A549 (cell line): ENCODE measurements around the gene SHISAL2A. TPM values are rescaled to one million over a fixed set of nuclear protein-coding genes. Genes with fewer than 3 reads are reported as not detected.

Source experiments
- ATAC-seq, 2 experiments: fragments of 200-7000 bp in 1 of 2; fragments of >200 bp in 1 of 2; cut with Nextera tagmentation in 1 of 2; cut with Tn5 transposase in 1 of 2; 3 replicates each; pipeline versions ENCODE4 v1.8.0 to v1.9.1; 2018 to 2020; ENCODE audit warnings: mild to moderate bottlenecking in 1 of 2, moderate library complexity in 1 of 2
- CTCF ChIA-PET: fragments of 300-600 bp; sonication (Branson Sonifier 250); formaldehyde crosslinking; extraction: SDS; loops from one replicate; lab custom pipeline; 2021; ENCODE audit warnings: antibody characterized with exemption, inconsistent platforms; lab: Yijun Ruan, JAX
- POLR2A ChIA-PET: fragments of 350-600 bp; formaldehyde crosslinking; extraction: SDS; loops from one replicate; lab custom pipeline; 2021; ENCODE audit warnings: antibody characterized with exemption, inconsistent platforms; lab: Yijun Ruan, JAX
- DNase-seq, 2 experiments: peaks; one replicate each; pipeline versions ENCODE4 v3.0.0 to v3.0.0-alpha.2; 2011 to 2016; ENCODE audit warnings: low read depth in 1 of 2, low spot score in 1 of 2
- FAIRE-seq: peaks from 2 replicates; lab custom pipeline; 2011; peaks lifted over from hg19 to GRCh38; lab: Jason Lieb, UNC
- H3K27ac ChIP-seq, 2 experiments: fragments of >200 bp; sonication (Bioruptor Twin); formaldehyde crosslinking; 3 replicates each; pipeline ENCODE4 v1.5.1; 2016 to 2017
- H3K4me1 ChIP-seq: fragments of >200 bp; sonication (Bioruptor Twin); formaldehyde crosslinking; 3 replicates; pipeline ENCODE4 v1.6.1; 2016
- H3K4me2 ChIP-seq: fragments of >200 bp; sonication (Bioruptor Twin); formaldehyde crosslinking; 3 replicates; pipeline ENCODE4 v1.6.1; 2016
- H3K4me3 ChIP-seq: fragments of >200 bp; sonication (Bioruptor Twin); formaldehyde crosslinking; 3 replicates; pipeline ENCODE4 v1.5.1; 2016
- H3K9me3 ChIP-seq: fragments of >200 bp; sonication (Bioruptor Twin); formaldehyde crosslinking; 3 replicates; pipeline ENCODE4 v1.6.1; 2016
- EP300 ChIP-seq, 2 experiments: fragments of >200 bp; sonication (Bioruptor Twin); formaldehyde crosslinking; IDR thresholded peaks; 2 replicates in 1 of 2; 3 replicates in 1 of 2; pipeline ENCODE4 v1.6.1; 2016 to 2017
- ESRRA ChIP-seq: fragments of 150-350 bp; IDR thresholded peaks from 2 replicates; pipeline ENCODE4 v1.6.1; 2014; ENCODE audit warnings: mild to moderate bottlenecking, low read length, borderline replicate concordance
- FOSL2 ChIP-seq, 2 experiments: fragments of 450-650 bp in 1 of 2; fragments of >200 bp in 1 of 2; sonication (Bioruptor Twin) in 1 of 2; formaldehyde crosslinking; IDR thresholded peaks; 2 replicates each; pipeline versions ENCODE4 v1.5.0 to v1.6.1; 2016 to 2020; ENCODE audit warnings: mild to moderate bottlenecking in 1 of 2, moderate library complexity in 1 of 2
- HDAC2 ChIP-seq: fragments of 200-600 bp; sonication (generic); IDR thresholded peaks from 2 replicates; pipeline ENCODE4 v1.6.1; 2016
- HOXA7 ChIP-seq: fragments of 250-450 bp; sonication (Bioruptor Pico); IDR thresholded peaks from 2 replicates; pipeline ENCODE4 v1.5.0; 2020; ENCODE audit warnings: mild to moderate bottlenecking, moderate library complexity
- HOXB5 ChIP-seq: fragments of 250-450 bp; sonication (Bioruptor Pico); IDR thresholded peaks from 2 replicates; pipeline ENCODE4 v1.5.0; 2020; ENCODE audit warnings: mild to moderate bottlenecking, moderate library complexity
- POLR2A ChIP-seq: IDR thresholded peaks from 2 replicates; pipeline ENCODE4 v1.6.1; 2012; ENCODE audit warnings: mild to moderate bottlenecking, low read length
- POLR2AphosphoS2 ChIP-seq: conservative IDR thresholded peaks from 2 replicates; pipeline ENCODE4 v1.6.1; 2012; ENCODE audit warnings: low read length, improper control_type of control experiment, inconsistent platforms
- ZSCAN20 ChIP-seq: fragments of 250-450 bp; sonication (Bioruptor Pico); IDR thresholded peaks from 2 replicates; pipeline ENCODE4 v1.8.0; 2022; ENCODE audit warnings: mild to moderate bottlenecking, moderate library complexity
- WGBS: methylation state at CpG from one replicate; pipeline ENCODE4 v1.1.6; 2017; ENCODE audit errors: missing lambda C conversion rate; 5-methylcytosine and 5-hydroxymethylcytosine counted together
- polyA plus RNA-seq, 4 experiments: library from polyadenylated mRNA; depleted of rRNA in 3 of 4; stranded (reverse); fragments of >200 nt; fragmentation: RNase III in 1 of 4; extraction: RNeasy Plus Mini Kit Qiagen cat#74134 plus additional on column Dnase treatment in 1 of 4; gene quantifications; 2 replicates in 3 of 4; 3 replicates in 1 of 4; pipeline ENCODE4 v1.2.3, GENCODE V29; 2011 to 2017
- TF ChIP-seq, protein P1 (sequence below): IDR thresholded peaks from 2 replicates; pipeline ENCODE4 v1.6.1; 2012
- TF ChIP-seq, protein P2 (sequence below): fragments of >200 bp; sonication (Bioruptor Twin); formaldehyde crosslinking; IDR thresholded peaks from 3 replicates; pipeline ENCODE4 v1.6.1; 2016
- TF ChIP-seq, protein P3 (sequence below): fragments of 450-650 bp; IDR thresholded peaks from 2 replicates; pipeline ENCODE4 v1.6.1; 2014; ENCODE audit warnings: antibody characterized with exemption

Gene SHISAL2A
- polyA plus RNA-seq, 2 of the 4 experiments (the other 2 are of a cell fraction): not detected

DNA sequence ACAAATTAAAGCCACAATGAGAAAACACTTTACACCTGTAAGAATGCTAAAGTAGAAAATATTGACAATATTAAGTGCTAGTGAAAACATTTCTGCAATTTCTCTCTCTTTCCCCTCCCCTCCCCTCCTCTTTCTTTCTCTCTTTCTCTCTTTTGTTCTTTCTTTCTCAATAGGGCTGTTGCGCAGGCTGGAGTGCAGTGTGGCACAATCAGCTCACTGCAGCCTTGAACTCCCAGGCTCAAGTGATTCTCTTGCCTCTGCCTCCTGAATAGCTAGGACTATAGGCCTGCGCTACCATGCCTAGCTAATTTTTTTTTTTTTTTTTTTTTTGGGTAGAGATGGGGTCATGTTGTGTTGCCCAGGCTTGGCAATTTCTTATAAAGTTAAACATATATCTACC lies 5.9 kb upstream of the SHISAL2A start:
- POLR2A ChIA-PET: no interaction called here

DNA sequence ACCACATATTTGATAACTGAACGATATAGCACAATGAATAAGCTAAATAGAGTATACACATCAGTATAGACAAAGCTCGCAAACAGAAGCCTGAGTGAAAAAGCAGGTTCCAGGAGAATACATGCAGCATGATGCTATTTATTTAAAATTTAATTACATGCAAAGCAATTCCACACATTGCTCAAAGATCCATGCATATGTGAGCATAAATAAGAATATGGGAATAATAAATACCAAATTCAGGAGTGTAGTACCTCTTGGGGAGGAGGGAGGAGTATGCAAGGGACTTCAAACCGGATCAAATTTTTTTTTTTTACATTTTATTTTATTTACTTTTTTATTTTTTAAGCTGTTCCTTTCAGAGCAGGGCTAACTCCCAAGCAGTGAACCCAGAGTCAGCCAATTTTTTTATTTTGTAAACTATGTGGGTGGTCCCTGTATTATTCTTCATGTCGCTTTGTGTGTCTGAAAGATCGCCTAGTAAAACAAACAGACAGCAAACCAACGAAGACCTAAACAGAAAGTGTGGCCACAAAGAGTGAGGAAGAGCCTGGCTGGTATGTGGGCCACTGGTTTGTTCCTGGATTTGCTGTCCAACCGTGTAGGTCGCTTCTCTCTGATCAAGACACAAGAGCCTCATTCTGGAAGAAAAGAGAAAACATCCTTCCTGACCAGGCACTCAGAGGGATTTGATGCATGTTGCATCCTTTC lies 4.2 kb upstream of the SHISAL2A start:
- ATAC-seq: peak in 1 of 2 experiments; percentile 35; a peak in 2 of 6 replicates

More for the DNA sequence above, 5.9 kb upstream of the SHISAL2A start:
- CTCF ChIA-PET: interaction anchor here (0.7 kb wide), 1 partner anchor 450 kb away, joined by 4 read pairs; no protein-coding TSS in a partner anchor
- Histone ChIP-seq H3K27ac (no peak overlapping the region), H3K4me2 (no peak overlapping the region), H3K4me1 (0 out of 3 replicates have a peak, but pooled peaks cover 4% of the 10 kb centered on the region), H3K4me3 (no peak overlapping the region), H3K9me3 (peaks cover 14% of the 10 kb centered on the region; the same call in 2 of the 3 replicates)
- TF ChIP-seq, protein P1, sequence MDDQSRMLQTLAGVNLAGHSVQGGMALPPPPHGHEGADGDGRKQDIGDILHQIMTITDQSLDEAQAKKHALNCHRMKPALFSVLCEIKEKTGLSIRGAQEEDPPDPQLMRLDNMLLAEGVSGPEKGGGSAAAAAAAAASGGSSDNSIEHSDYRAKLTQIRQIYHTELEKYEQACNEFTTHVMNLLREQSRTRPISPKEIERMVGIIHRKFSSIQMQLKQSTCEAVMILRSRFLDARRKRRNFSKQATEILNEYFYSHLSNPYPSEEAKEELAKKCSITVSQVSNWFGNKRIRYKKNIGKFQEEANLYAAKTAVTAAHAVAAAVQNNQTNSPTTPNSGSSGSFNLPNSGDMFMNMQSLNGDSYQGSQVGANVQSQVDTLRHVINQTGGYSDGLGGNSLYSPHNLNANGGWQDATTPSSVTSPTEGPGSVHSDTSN: no peak
- TF ChIP-seq, protein P2, sequence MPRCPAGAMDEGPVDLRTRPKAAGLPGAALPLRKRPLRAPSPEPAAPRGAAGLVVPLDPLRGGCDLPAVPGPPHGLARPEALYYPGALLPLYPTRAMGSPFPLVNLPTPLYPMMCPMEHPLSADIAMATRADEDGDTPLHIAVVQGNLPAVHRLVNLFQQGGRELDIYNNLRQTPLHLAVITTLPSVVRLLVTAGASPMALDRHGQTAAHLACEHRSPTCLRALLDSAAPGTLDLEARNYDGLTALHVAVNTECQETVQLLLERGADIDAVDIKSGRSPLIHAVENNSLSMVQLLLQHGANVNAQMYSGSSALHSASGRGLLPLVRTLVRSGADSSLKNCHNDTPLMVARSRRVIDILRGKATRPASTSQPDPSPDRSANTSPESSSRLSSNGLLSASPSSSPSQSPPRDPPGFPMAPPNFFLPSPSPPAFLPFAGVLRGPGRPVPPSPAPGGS: no peak
- TF ChIP-seq POLR2AphosphoS2 (no peak), HOXB5 (CRISPR knock-in tag) (no peak), FOSL2 (IDR thresholded peaks at IDR 0.05) (no peak), FOSL2 (CRISPR knock-in tag; IDR thresholded peaks at IDR 0.05) (no peak)
- TF ChIP-seq, protein P3, sequence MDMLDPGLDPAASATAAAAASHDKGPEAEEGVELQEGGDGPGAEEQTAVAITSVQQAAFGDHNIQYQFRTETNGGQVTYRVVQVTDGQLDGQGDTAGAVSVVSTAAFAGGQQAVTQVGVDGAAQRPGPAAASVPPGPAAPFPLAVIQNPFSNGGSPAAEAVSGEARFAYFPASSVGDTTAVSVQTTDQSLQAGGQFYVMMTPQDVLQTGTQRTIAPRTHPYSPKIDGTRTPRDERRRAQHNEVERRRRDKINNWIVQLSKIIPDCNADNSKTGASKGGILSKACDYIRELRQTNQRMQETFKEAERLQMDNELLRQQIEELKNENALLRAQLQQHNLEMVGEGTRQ: no peak
- ATAC-seq (no peak), DNase-seq (no peak), FAIRE-seq (no peak)
- WGBS: 88% methylated on average over 2 of the region's 2 CpGs

DNA sequence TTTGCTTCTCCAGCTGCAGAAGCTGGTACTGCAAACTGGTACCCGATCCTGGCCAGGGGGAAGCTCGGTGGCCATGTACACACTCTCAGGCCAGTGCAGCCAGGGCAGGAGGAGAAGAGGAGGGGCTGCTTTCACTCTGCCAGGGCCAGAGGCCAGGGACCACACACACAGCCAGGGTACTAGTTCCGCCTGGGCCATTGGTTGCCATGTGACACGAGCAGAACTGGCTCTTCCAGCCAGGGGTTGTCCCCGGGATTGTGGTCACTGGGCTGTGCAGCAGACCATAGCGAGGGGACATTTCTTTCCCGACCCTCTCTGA lies 3.7 kb upstream of the SHISAL2A start:
- no peak for DNase-seq
- TF ChIP-seq ZSCAN20 (no peak), HOXA7 (CRISPR knock-in tag) (no peak), EP300 (IDR thresholded peaks at IDR 0.05) (no peak)
- TF ChIP-seq, all 56 proteins: peak for 0
- 0 out of 3 replicates have a peak, but pooled peaks cover 1% of the 10 kb centered on the region for H3K9me3 ChIP-seq
- no peak overlapping the region; a peak in 1 of 6 replicates for H3K27ac ChIP-seq
- 40% methylated on average over 1 of the region's 7 CpGs for WGBS
- ChIA-PET CTCF (no interaction called here), POLR2A (no interaction called here)
- peak overlapping the region; percentile 3; the same call in 1 of the 3 replicates for H3K4me2 ChIP-seq
- H3K4me3 ChIP-seq: no peak overlapping the region
- 0 out of 3 replicates have a peak, but pooled peaks cover 4% of the 10 kb centered on the region for H3K4me1 ChIP-seq
- no peak for FAIRE-seq
- peak; percentile 40 to 70; a peak in 4 of 6 replicates for ATAC-seq

More for the DNA sequence above, 4.2 kb upstream of the SHISAL2A start:
- Histone ChIP-seq H3K9me3 (peaks cover 6% of the 10 kb centered on the region; the same call in 1 of the 3 replicates), H3K27ac (no peak overlapping the region; a peak in 1 of 6 replicates), H3K4me3 (no peak overlapping the region), H3K4me2 (peak overlapping the region; percentile 3; the same call in 1 of the 3 replicates), H3K4me1 (0 out of 3 replicates have a peak, but pooled peaks cover 4% of the 10 kb centered on the region)
- TF ChIP-seq POLR2A: no peak
- WGBS: 49% methylated on average over 8 of the region's 8 CpGs
- FAIRE-seq: no peak
- DNase-seq: peak in 1 of 2 experiments; percentile 28
- POLR2A ChIA-PET: no interaction called here
- CTCF ChIA-PET: no interaction called here

DNA sequence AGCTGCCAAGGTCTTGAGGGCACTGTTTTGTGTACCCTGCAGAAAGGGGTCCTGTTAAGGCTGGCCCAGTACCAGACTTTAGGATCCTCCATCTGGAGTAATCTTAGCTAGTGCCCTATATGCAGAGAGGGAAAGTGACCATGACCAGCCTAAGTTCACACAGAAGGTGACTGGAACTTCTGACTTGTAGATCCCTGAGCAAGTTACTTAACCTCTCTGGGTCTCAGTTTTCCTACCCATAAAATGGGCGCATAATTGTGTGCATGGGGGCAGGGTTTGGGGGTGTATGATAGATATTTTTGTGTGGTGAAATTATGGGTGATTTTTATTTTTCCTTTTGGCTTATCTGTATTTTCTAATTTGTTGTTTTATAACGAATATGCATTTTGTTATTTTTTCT lies 3.3 kb upstream of the SHISAL2A start:
- CTCF ChIA-PET: interaction anchor here (1.1 kb wide), 1 partner anchor 36 kb away, joined by 3 read pairs; no protein-coding TSS in a partner anchor
- no peak for FAIRE-seq
- peak in 1 of 2 experiments; percentile 30; a peak in 1 of 6 replicates for ATAC-seq
- 0 out of 2 replicates have a peak, but pooled peaks have one; percentile 30 for TF ChIP-seq HDAC2
- TF ChIP-seq ESRRA: no peak
- TF ChIP-seq, all 56 proteins: peak for 1
- no peak for DNase-seq
- H3K4me3 ChIP-seq: no peak overlapping the region
- H3K4me2 ChIP-seq: no peak overlapping the region
- no peak overlapping the region for H3K27ac ChIP-seq
- POLR2A ChIA-PET: no interaction called here
- WGBS: 78% methylated on average over 2 of the region's 2 CpGs
- no peaks in the 10 kb centered on the region for H3K9me3 ChIP-seq
- H3K4me1 ChIP-seq: 0 out of 3 replicates have a peak, but pooled peaks cover 4% of the 10 kb centered on the region
